GM18511 (cell line): ENCODE results near the gene CYP21A2.
"Not testable (repeated sequence)": the region's sequence is repeated elsewhere in the genome, so short reads cannot be mapped to it uniquely, and the experiment has no call there.

Experiments used
- ATAC-seq: cut with Tn5 transposase; IDR thresholded peaks from one replicate; pipeline ENCODE4 v1.9.1; 2021; ENCODE audit warnings: mild to moderate bottlenecking, moderate library complexity; ENCODE audit not compliant: unreplicated experiment

Gene CYP21A2

GRCh38 chr6:32029553-32029952 is 8.7 kb upstream of the CYP21A2 start:
- ATAC-seq, result not testable (repeated sequence)

GRCh38 chr6:32035283-32036013 is 2.8 kb upstream of the CYP21A2 start:
- not testable (repeated sequence) for ATAC-seq

- ATAC-seq, result not testable (repeated sequence)
Observed at GRCh38 chr6:32037136-32037535, 1.1 kb upstream of the CYP21A2 start.

- not testable (repeated sequence) for ATAC-seq
Observed at GRCh38 chr6:32038878-32039277, 663 bp downstream of the CYP21A2 start.

- not testable (repeated sequence) for ATAC-seq
Observed at GRCh38 chr6:32039321-32040274, 1.4 kb downstream of the CYP21A2 start.

- not testable (repeated sequence) for ATAC-seq
Observed at GRCh38 chr6:32040299-32041049, 2.3 kb downstream of the CYP21A2 start.

- not testable (repeated sequence) for ATAC-seq
Observed at GRCh38 chr6:32041050-32041321, 2.8 kb downstream of the CYP21A2 start.

- ATAC-seq, result not testable (repeated sequence)
Observed at GRCh38 chr6:32041385-32041784, 3.2 kb downstream of the CYP21A2 start.

- ATAC-seq, result not testable (repeated sequence)
Observed at GRCh38 chr6:32042276-32042675, 4.1 kb downstream of the CYP21A2 start.

GRCh38 chr6:32043589-32044380 is 5.6 kb downstream of the CYP21A2 start:
- ATAC-seq, result not testable (repeated sequence)

- ATAC-seq, result not testable (repeated sequence)
Observed at GRCh38 chr6:32044916-32045315, 6.7 kb downstream of the CYP21A2 start.

GRCh38 chr6:32045811-32046449 is 7.7 kb downstream of the CYP21A2 start:
- ATAC-seq, result no peak

- no peak for ATAC-seq
Observed at GRCh38 chr6:32046450-32047083, 8.4 kb downstream of the CYP21A2 start.

GRCh38 chr6:32047084-32047478 is 8.9 kb downstream of the CYP21A2 start:
- no peak for ATAC-seq

- no peak for ATAC-seq
Observed at GRCh38 chr6:32047539-32047854, 9.3 kb downstream of the CYP21A2 start.

- ATAC-seq, result no peak
Observed at GRCh38 chr6:32047855-32048766, 9.9 kb downstream of the CYP21A2 start.

- not testable (repeated sequence) for ATAC-seq
Observed at GRCh38 chr6:32049149-32049548, 10.9 kb downstream of the CYP21A2 start.

GRCh38 chr6:32049736-32050135 is 11.5 kb downstream of the CYP21A2 start:
- not testable (repeated sequence) for ATAC-seq

GRCh38 chr6:32050562-32050961 is 12.3 kb downstream of the CYP21A2 start:
- no peak for ATAC-seq
